IMR-90 (cell line): ENCODE results near the gene VIPR2. TPM values are rescaled to one million over a fixed set of nuclear protein-coding genes. Genes with fewer than 3 reads are reported as not detected.

Source experiments
- ATAC-seq: fragments of 200-7000 bp; cut with Tn5 transposase; 2 replicates; pipeline ENCODE4 v1.9.1; 2020; ENCODE audit warnings: low read depth, mild to moderate bottlenecking, moderate library complexity
- BruUV-seq: library from RNA; stranded (reverse); fragments of 400-500 nt; replicated peaks from 2 replicates; lab custom pipeline; 2021; lab: Mats Ljungman, UMichigan
- CTCF ChIA-PET: fragments of 300-600 bp; formaldehyde crosslinking; extraction: SDS; loops from one replicate; lab custom pipeline; 2021; ENCODE audit warnings: antibody characterized with exemption; lab: Yijun Ruan, JAX
- POLR2A ChIA-PET: fragments of 300-600 bp; sonication (Branson Sonifier 250); formaldehyde crosslinking; loops from one replicate; lab custom pipeline; 2022; ENCODE audit warnings: antibody characterized with exemption; ENCODE audit not compliant: unreplicated experiment; lab: Charles Lee
- DNase-seq: peaks from one replicate; pipeline ENCODE4 v3.0.0; 2013
- H2AFZ ChIP-seq: replicated peaks from 2 replicates; pipeline ENCODE3; 2013; ENCODE audit warnings: low read length, mild to moderate bottlenecking; ENCODE audit not compliant: poor library complexity
- H2AK5ac ChIP-seq: 2 replicates; pipeline ENCODE4 v1.6.1; 2013; ENCODE audit warnings: low read depth, low read length, inconsistent platforms
- H2AK9ac ChIP-seq: replicated peaks from 2 replicates; pipeline ENCODE3; 2013; ENCODE audit warnings: mild to moderate bottlenecking, low read depth, low read length, moderate library complexity; ENCODE audit not compliant: poor library complexity
- H2BK120ac ChIP-seq: 2 replicates; pipeline ENCODE4 v1.6.1; 2013; ENCODE audit warnings: low read depth, low read length, inconsistent platforms
- H2BK15ac ChIP-seq: 3 replicates; pipeline ENCODE4 v1.6.1; 2013; ENCODE audit warnings: low read depth, low read length, inconsistent platforms
- H2BK20ac ChIP-seq: 2 replicates; pipeline ENCODE4 v1.6.1; 2013; ENCODE audit warnings: low read depth, mild to moderate bottlenecking, inconsistent platforms, low read length, moderate library complexity
- H2BK5ac ChIP-seq: 2 replicates; pipeline ENCODE4 v1.6.1; 2013; ENCODE audit warnings: mild to moderate bottlenecking, low read depth, low read length, inconsistent platforms; ENCODE audit not compliant: poor library complexity, severe bottlenecking
- H3K14ac ChIP-seq: replicated peaks from 2 replicates; pipeline ENCODE4 v1.6.1; 2013; ENCODE audit warnings: low read depth, low read length, inconsistent platforms
- H3K18ac ChIP-seq: 2 replicates; pipeline ENCODE4 v1.6.1; 2013; ENCODE audit warnings: low read depth, low read length, control low read depth
- H3K23ac ChIP-seq: 2 replicates; pipeline ENCODE4 v1.6.1; 2013; ENCODE audit warnings: low read depth, low read length, inconsistent platforms
- H3K27ac ChIP-seq: 2 replicates; pipeline ENCODE4 v1.5.1; 2013; ENCODE audit warnings: mild to moderate bottlenecking, control low read depth, low read length; ENCODE audit not compliant: insufficient read depth
- H3K27me3 ChIP-seq: 2 replicates; pipeline ENCODE4 v1.6.1; 2013; ENCODE audit warnings: low read length; ENCODE audit not compliant: control insufficient read depth, insufficient read depth
- H3K36me3 ChIP-seq: 2 replicates; pipeline ENCODE4 v1.6.1; 2013; ENCODE audit warnings: low read length, mixed read lengths; ENCODE audit not compliant: control insufficient read depth, insufficient read depth
- H3K4ac ChIP-seq: 2 replicates; pipeline ENCODE4 v1.6.1; 2013; ENCODE audit warnings: low read depth, low read length, inconsistent platforms
- H3K4me1 ChIP-seq: 2 replicates; pipeline ENCODE4 v1.6.1; 2013; ENCODE audit warnings: low read length, mixed read lengths; ENCODE audit not compliant: control insufficient read depth, insufficient read depth
- H3K4me2 ChIP-seq: 2 replicates; pipeline ENCODE4 v1.6.1; 2013; ENCODE audit warnings: low read depth, mild to moderate bottlenecking, control low read depth, low read length, moderate library complexity
- H3K4me3 ChIP-seq: 2 replicates; pipeline ENCODE4 v1.5.1; 2013; ENCODE audit warnings: low read depth, mild to moderate bottlenecking, control low read depth, low read length, moderate library complexity; ENCODE audit not compliant: insufficient read depth
- H3K56ac ChIP-seq: 2 replicates; pipeline ENCODE4 v1.6.1; 2013; ENCODE audit warnings: low read length, inconsistent platforms; ENCODE audit not compliant: insufficient read depth; ENCODE audit errors: extremely low read depth
- H3K79me1 ChIP-seq, 2 experiments: 2 replicates each; pipeline ENCODE4 v1.6.1; 2013; ENCODE audit warnings: low read length in 2 of 2, inconsistent platforms in 1 of 2, low read depth in 1 of 2
- H3K9ac ChIP-seq: 2 replicates; pipeline ENCODE4 v1.6.1; 2013; ENCODE audit warnings: low read depth, low read length, control low read depth
- H3K9me1 ChIP-seq: 2 replicates; pipeline ENCODE4 v1.6.1; 2013; ENCODE audit warnings: low read length, inconsistent platforms; ENCODE audit not compliant: insufficient read depth
- H3K9me3 ChIP-seq: 2 replicates; pipeline ENCODE4 v1.6.1; 2013; ENCODE audit warnings: low read length; ENCODE audit not compliant: control insufficient read depth, insufficient read depth
- H4K20me1 ChIP-seq: 2 replicates; pipeline ENCODE4 v1.6.1; 2013; ENCODE audit warnings: low read length, inconsistent platforms; ENCODE audit not compliant: insufficient read depth
- H4K5ac ChIP-seq: 2 replicates; pipeline ENCODE4 v1.6.1; 2013; ENCODE audit warnings: mild to moderate bottlenecking, low read depth, low read length, control low read depth
- H4K8ac ChIP-seq, 2 experiments: 2 replicates each; pipeline ENCODE4 v1.6.1; 2013; ENCODE audit warnings: low read depth in 2 of 2, low read length in 2 of 2, control low read depth in 1 of 2, inconsistent platforms in 1 of 2
- H4K91ac ChIP-seq: 2 replicates; pipeline ENCODE4 v1.6.1; 2013; ENCODE audit warnings: low read depth, low read length, inconsistent platforms; ENCODE audit not compliant: insufficient read depth
- BHLHE40 ChIP-seq: fragments of 150-350 bp; IDR thresholded peaks from 2 replicates; pipeline ENCODE4 v1.6.1; 2016; ENCODE audit warnings: mild to moderate bottlenecking, low read depth, low read length
- CEBPB ChIP-seq: IDR thresholded peaks from 2 replicates; pipeline ENCODE4 v1.6.1; 2012; ENCODE audit warnings: low read depth, low read length, improper control_type of control experiment
- CHD1 ChIP-seq: IDR thresholded peaks from 2 replicates; pipeline ENCODE4 v1.6.1; 2012; ENCODE audit warnings: low read depth, low read length, improper control_type of control experiment
- CTCF ChIP-seq: conservative IDR thresholded peaks from 2 replicates; pipeline ENCODE4 v1.5.1; 2012; ENCODE audit warnings: mild to moderate bottlenecking, low read depth, low read length, improper control_type of control experiment
- ELK1 ChIP-seq: fragments of 150-350 bp; IDR thresholded peaks from 2 replicates; pipeline ENCODE4 v1.6.1; 2016; ENCODE audit warnings: low read depth, mild to moderate bottlenecking, low read length, moderate library complexity, borderline replicate concordance
- FOS ChIP-seq: fragments of 150-350 bp; IDR thresholded peaks from 2 replicates; pipeline ENCODE4 v1.6.1; 2016; ENCODE audit warnings: low read depth, low read length
- MXI1 ChIP-seq: IDR thresholded peaks from 2 replicates; pipeline ENCODE4 v1.6.1; 2012; ENCODE audit warnings: low read depth, mild to moderate bottlenecking, low read length, moderate library complexity, borderline replicate concordance
- NFE2L2 ChIP-seq: fragments of 150-350 bp; IDR thresholded peaks from 2 replicates; pipeline ENCODE4 v1.6.1; 2016; ENCODE audit warnings: low read depth, mild to moderate bottlenecking, low read length
- POLR2A ChIP-seq: IDR thresholded peaks from 2 replicates; pipeline ENCODE4 v1.6.1; 2012; ENCODE audit warnings: mild to moderate bottlenecking, low read depth, low read length
- RAD21 ChIP-seq: IDR thresholded peaks from 2 replicates; pipeline ENCODE4 v1.6.1; 2012; ENCODE audit warnings: low read length, improper control_type of control experiment
- RCOR1 ChIP-seq: IDR thresholded peaks from 2 replicates; pipeline ENCODE4 v1.6.1; 2012; ENCODE audit warnings: mild to moderate bottlenecking, low read length, improper control_type of control experiment; ENCODE audit not compliant: insufficient replicate concordance
- SMC3 ChIP-seq: fragments of 150-350 bp; IDR thresholded peaks from 2 replicates; pipeline ENCODE4 v1.6.1; 2016; ENCODE audit warnings: low read depth, mild to moderate bottlenecking, antibody characterized with exemption, low read length, moderate library complexity
- USF2 ChIP-seq: fragments of 150-350 bp; IDR thresholded peaks from 2 replicates; pipeline ENCODE4 v1.6.1; 2017; ENCODE audit warnings: mild to moderate bottlenecking, antibody characterized with exemption, low read length, low read depth
- WGBS, 2 experiments: methylation state at CpG; one replicate each; pipeline versions ENCODE4 v1.1.5 to v1.1.7; 2013; ENCODE audit warnings: missing lambda C conversion rate in 2 of 2; ENCODE audit not compliant: insufficient read length in 1 of 2; ENCODE audit errors: extremely low coverage in 2 of 2; 5-methylcytosine and 5-hydroxymethylcytosine counted together
- dilution Hi-C: fragments of 300-500 bp; cut with HindIII; formaldehyde crosslinking; loops from one replicate; pipeline ENCODE4 v1.14.3; 2018; ENCODE audit warnings: low sequenced_read_pairs; ENCODE audit not compliant: unreplicated experiment
- in situ Hi-C: fragments of 300-500 bp; cut with MboI; formaldehyde crosslinking; loops from 3 replicates; pipeline ENCODE4 v1.14.3; 2019; ENCODE audit warnings: low sequenced_read_pairs, inconsistent platforms, mixed read lengths
- intact Hi-C: fragments of 100-400 bp; cut with micrococcal nuclease; formaldehyde crosslinking; loops from 2 replicates; pipeline ENCODE4 v1.10.0; 2022
- polyA plus RNA-seq, 3 experiments: library from polyadenylated mRNA; depleted of rRNA; stranded (reverse); fragments of >200 nt; gene quantifications; 2 replicates each; pipeline ENCODE4 v1.2.3, GENCODE V29; 2012; ENCODE audit warnings: low replicate concordance in 1 of 3
- total RNA-seq: library from RNA; depleted of rRNA; stranded (reverse); fragments of >200 nt; gene quantifications from 2 replicates; pipeline ENCODE4 v1.2.3, GENCODE V29; 2012

The VIPR2 gene
- total and polyA plus RNA-seq, 2 of the 4 experiments (the other 2 are of a cell fraction): not detected

GRCh38 chr7:159027056-159027788 lies 117.4 kb downstream of the VIPR2 start:
- Histone ChIP-seq H2AK9ac (no peak overlapping the region), H3K27me3 (no peaks in the 10 kb centered on the region), H3K14ac (no peak overlapping the region), H2BK5ac (no peak overlapping the region), H2AFZ (no peak overlapping the region), H3K79me1 (no peaks in the 10 kb centered on the region), H3K9me1 (no peaks in the 10 kb centered on the region), H2BK120ac (no peak overlapping the region), H3K18ac (no peak overlapping the region), H3K4me1 (no peaks in the 10 kb centered on the region; the same call in 1 of the 2 replicates), H3K9me3 (peaks cover 14% of the 10 kb centered on the region), H4K8ac (no peak overlapping the region), H2AK5ac (no peak overlapping the region), H3K4me2 (no peak overlapping the region), H3K56ac (no peak overlapping the region), H4K20me1 (no peaks in the 10 kb centered on the region), H2BK15ac (no peak overlapping the region), H4K91ac (no peak overlapping the region), H3K23ac (no peak overlapping the region), H2BK20ac (no peak overlapping the region), H3K27ac (no peak overlapping the region), H3K4me3 (no peak overlapping the region), H3K36me3 (no peaks in the 10 kb centered on the region), H3K9ac (no peak overlapping the region), H4K5ac (no peak overlapping the region), H3K4ac (no peak overlapping the region)
- ChIA-PET CTCF (no interaction called here), POLR2A (no interaction called here)
- intact Hi-C loops (no loop called here), in situ Hi-C loops (no loop called here), dilution Hi-C loops (no loop called here)
- BruUV-seq: no TSS peak
- TF ChIP-seq CTCF: no peak
- TF ChIP-seq BHLHE40: no peak
- TF ChIP-seq MXI1: no peak
- no peak for TF ChIP-seq FOS
- TF ChIP-seq POLR2A: no peak
- no peak for TF ChIP-seq CHD1
- TF ChIP-seq ELK1: no peak
- no peak for TF ChIP-seq RCOR1
- TF ChIP-seq NFE2L2: no peak
- no peak for TF ChIP-seq USF2
- TF ChIP-seq SMC3: no peak
- TF ChIP-seq CEBPB: no peak
- no peak for TF ChIP-seq RAD21
- DNase-seq (no peak), ATAC-seq (no peak)
- WGBS, 2 experiments: 20% methylated on average over 2 of the region's 22 CpGs; no CpG with 5 or more reads in 1 of the 2 experiments
